RPMI7951 (cell line): ENCODE data around the gene ALG13. TPM values are rescaled to one million over a fixed set of nuclear protein-coding genes. Genes with fewer than 3 reads are reported as not detected.
"Not testable (repeated sequence)": the region's sequence is repeated elsewhere in the genome, so short reads cannot be mapped to it uniquely, and the experiment has no call there.

Experiments used
- DNase-seq: peaks from one replicate; pipeline ENCODE4 v3.0.0-alpha.2; 2012; ENCODE audit warnings: low read depth
- total RNA-seq: library from RNA; depleted of rRNA; stranded (reverse); fragments of >200 nt; shearing (Covaris generic); gene quantifications from 2 replicates; pipeline ENCODE4 v1.2.3, GENCODE V29; 2014; rRNA removed

ALG13 gene
- total RNA-seq, 1 experiment from 2014 or later = 36.4 TPM

DNA sequence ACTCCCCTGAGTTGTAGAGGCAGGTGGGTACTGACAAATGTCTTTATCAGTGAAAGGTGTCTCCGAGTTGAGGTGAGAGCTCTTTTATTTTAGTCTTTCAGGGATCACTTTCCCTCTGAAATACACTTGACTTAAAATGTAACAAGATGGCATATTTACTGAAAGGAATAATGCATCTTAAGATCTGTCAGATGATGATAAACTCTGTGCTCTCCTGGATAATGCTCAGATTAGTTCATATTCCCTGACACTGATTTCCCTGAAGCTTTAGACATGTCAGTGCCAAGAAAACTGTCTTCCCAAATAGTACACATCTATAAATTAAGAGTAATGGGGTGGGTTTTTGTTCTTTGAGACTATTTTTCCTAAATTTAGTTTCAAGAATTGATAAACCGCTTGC lies 75.5 kb downstream of the ALG13 start:
- no peak for DNase-seq

DNA sequence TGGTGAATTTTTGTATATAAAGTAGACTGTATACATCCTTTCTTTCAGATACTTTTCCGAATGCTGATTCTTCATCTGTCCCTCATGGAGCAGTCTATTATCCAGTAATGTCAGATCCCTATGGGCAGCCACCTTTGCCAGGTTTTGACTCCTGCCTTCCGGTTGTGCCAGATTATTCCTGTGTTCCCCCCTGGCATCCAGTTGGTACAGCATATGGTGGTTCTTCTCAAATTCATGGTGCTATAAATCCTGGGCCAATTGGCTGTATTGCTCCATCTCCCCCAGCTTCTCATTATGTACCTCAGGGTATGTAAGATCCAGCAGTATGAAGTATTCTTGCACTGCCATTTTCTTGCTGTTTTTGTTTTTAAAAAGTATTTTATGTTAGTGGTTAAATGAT lies 78.7 kb downstream of the ALG13 start:
- DNase-seq = no peak

DNA sequence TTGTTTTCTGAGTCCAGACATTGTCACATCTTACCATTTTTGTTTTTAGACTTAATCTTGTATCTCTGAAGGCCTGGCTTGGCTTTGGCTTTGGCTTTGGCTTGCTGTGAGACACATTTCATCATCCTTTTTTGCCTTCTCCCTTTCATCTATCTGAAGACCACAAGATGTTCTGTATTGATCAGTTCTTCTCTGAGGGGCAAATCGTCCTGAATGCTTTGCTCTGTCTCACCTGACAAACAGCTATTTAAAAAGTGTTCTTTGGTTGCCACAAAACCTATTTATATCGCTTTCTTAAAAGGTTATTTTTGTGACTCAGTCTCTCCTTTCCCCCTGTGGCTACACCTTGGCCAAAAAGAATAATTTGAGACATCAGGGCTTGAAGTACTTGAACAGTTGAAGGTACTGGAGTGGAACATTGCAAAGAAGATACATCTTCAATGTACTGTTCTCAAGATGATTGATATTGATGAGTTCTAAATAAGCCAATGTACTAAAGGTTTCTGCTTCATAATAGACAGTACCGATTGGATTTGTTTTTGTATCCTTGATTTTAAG lies 80.7 kb downstream of the ALG13 start:
- DNase-seq = no peak

DNA sequence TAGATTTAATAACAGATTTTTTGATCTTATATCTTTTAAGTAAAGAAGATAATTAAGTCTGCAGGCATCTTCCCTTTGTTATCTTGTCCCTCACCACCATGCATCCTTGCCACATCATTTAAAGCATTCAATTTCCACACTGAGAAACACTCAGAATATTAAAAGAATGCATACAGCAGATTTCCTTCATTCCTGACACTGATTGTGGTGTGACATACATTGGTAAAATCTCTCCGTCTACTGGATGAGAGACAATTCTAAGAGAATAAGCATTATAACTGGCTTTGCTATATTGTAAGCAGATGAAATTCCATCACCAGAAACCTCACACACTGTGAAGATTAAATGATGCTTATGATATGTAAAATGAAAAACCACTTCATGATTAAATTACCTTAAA lies 97.6 kb downstream of the ALG13 start:
- DNase-seq = no peak

DNA sequence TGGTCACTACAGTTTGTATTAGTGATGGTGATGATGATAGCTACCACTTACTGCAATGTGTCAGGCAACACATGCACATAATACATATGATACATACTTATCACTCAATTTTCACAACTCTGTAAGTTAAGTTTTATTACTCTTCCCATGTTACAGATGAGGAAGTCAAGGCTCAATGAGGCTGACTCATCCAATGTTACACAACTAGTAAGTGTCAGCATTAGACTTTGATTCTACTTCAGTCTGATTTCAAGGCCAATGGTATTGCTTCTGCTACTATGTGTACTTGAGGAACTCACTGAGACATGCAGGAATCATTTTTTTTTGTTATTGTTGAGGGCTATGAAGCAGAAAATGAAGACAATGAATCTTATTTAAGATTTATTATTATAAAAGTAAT lies 98.6 kb downstream of the ALG13 start:
- no peak for DNase-seq

DNA sequence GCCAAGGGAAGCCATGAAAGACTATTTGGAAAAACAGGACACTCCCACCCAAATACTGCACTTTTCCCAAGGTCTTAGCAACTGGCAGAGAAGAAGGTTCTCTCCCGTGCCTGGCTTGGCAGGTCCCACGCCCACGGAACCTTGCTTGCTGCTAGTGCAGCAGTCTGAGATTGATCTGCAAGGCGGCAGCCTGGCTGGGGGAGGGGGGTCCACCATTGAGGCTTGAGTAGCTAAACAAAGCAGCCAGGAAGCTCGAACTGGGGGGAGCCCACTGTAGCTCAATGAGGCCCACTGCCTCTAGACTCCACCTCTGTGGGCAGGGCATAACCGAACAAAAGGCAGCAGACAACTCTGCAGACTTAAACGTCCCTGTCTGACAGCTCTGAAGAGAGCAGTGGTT lies 103.7 kb downstream of the ALG13 start:
- no peak for DNase-seq

DNA sequence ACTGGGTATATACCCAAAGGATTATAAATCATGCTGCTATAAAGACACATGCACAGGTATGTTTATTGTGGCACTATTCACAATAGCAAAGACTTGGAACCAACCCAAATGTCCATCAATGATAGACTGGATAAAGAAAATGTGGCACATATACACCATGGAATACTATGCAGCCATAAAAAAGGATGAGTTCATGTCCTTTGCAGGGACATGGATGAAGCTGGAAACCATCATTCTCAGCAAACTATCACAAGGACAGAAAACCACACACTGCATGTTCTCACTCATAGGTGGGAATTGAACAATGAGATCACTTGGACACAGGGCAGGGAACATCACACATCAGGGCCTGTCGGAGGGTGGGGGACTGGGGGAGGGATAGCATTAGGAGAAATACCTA lies 109.1 kb downstream of the ALG13 start:
- not testable (repeated sequence) for DNase-seq

Other genes with a start within 250 kb of the ALG13 start
- gene SERTM2, start 169.5 kb upstream of the ALG13 start, total RNA-seq = not detected in 2 replicates
- not detected in 2 replicates for gene TRPC5OS, start 195.0 kb downstream of the ALG13 start, total RNA-seq